Neural cell (in vitro differentiated cells): ENCODE measurements around the gene CYP4B1. TPM values are rescaled to one million over a fixed set of nuclear protein-coding genes. Genes with fewer than 3 reads are reported as not detected.

Experiments used
- H2AFZ ChIP-seq: fragments of 200-600, 300-800 bp; sonication (generic), shearing (Covaris generic); 2 replicates; pipeline ENCODE4 v1.6.0; 2014; ENCODE audit warnings: low read depth, mild to moderate bottlenecking, antibody characterized with exemption, low read length, moderate library complexity
- H3F3A ChIP-seq: fragments of 200-600 bp; shearing (Covaris generic); 2 replicates; pipeline ENCODE4 v1.6.1; 2016; ENCODE audit warnings: mild to moderate bottlenecking, moderate library complexity, mixed read lengths, antibody characterized with exemption, low read length; ENCODE audit not compliant: insufficient read depth, poor library complexity, severe bottlenecking
- H3K27ac ChIP-seq: fragments of 200-600, 300-800 bp; sonication (generic), shearing (Covaris generic); 2 replicates; pipeline ENCODE4 v1.5.1; 2014; ENCODE audit warnings: mild to moderate bottlenecking, low read length, moderate library complexity
- H3K27me3 ChIP-seq: fragments of 300-800, 200-600 bp; sonication (generic), shearing (Covaris generic); 2 replicates; pipeline ENCODE4 v1.6.0; 2014; ENCODE audit warnings: mild to moderate bottlenecking, low read depth, low read length, moderate library complexity; ENCODE audit not compliant: insufficient read depth
- H3K36me3 ChIP-seq: fragments of 300-800, 200-600 bp; sonication (generic), shearing (Covaris generic); 2 replicates; pipeline ENCODE4 v1.5.1; 2014; ENCODE audit warnings: mild to moderate bottlenecking, antibody characterized with exemption, low read length, moderate library complexity; ENCODE audit not compliant: insufficient read depth
- H3K4me2 ChIP-seq: fragments of 300-800, 200-600 bp; sonication (generic), shearing (Covaris generic); 2 replicates; pipeline ENCODE4 v1.6.0; 2014; ENCODE audit warnings: mild to moderate bottlenecking, low read length
- H3K4me3 ChIP-seq: fragments of 300-800, 200-600 bp; sonication (generic), shearing (Covaris generic); 2 replicates; pipeline ENCODE4 v1.5.1; 2014; ENCODE audit warnings: mild to moderate bottlenecking, low read length, moderate library complexity
- H3K79me2 ChIP-seq: fragments of 200-600 bp; shearing (Covaris generic); replicated peaks from 2 replicates; pipeline ENCODE4 v1.6.0; 2014; ENCODE audit warnings: mild to moderate bottlenecking, low read length, moderate library complexity; ENCODE audit not compliant: insufficient read depth
- H3K9ac ChIP-seq: fragments of 300-800, 200-600 bp; sonication (generic), shearing (Covaris generic); 2 replicates; pipeline ENCODE4 v1.6.1; 2016; ENCODE audit warnings: mild to moderate bottlenecking, low read length, mixed read lengths
- H3K9me2 ChIP-seq: fragments of 200-600 bp; shearing (Covaris generic); 2 replicates; pipeline ENCODE4 v1.6.1; 2016; ENCODE audit warnings: mild to moderate bottlenecking, low read length, mixed read lengths; ENCODE audit not compliant: insufficient read depth
- H3K9me3 ChIP-seq: fragments of 200-600, 300-800 bp; sonication (generic), shearing (Covaris generic); 2 replicates; pipeline ENCODE4 v1.6.1; 2016; ENCODE audit warnings: mild to moderate bottlenecking, mixed run types, low read length, moderate library complexity, mixed read lengths
- H4K20me1 ChIP-seq: fragments of 200-600 bp; shearing (Covaris generic); 2 replicates; pipeline ENCODE4 v1.6.1; 2016; ENCODE audit warnings: mild to moderate bottlenecking, mixed run types; ENCODE audit not compliant: insufficient read depth
- CTCF ChIP-seq: fragments of 450-650 bp; IDR thresholded peaks from 2 replicates; pipeline ENCODE4 v1.5.1; 2014; ENCODE audit warnings: antibody characterized with exemption, mild to moderate bottlenecking, moderate library complexity; ENCODE audit not compliant: poor library complexity, severe bottlenecking
- EP300 ChIP-seq: fragments of 450-650 bp; conservative IDR thresholded peaks from 2 replicates; pipeline ENCODE4 v1.6.1; 2014; ENCODE audit warnings: antibody characterized with exemption, mild to moderate bottlenecking, moderate library complexity; ENCODE audit not compliant: poor library complexity, severe bottlenecking
- EZH2 ChIP-seq: fragments of 200-600, 300-800 bp; shearing (Covaris generic), sonication (generic); IDR thresholded peaks from 2 replicates; pipeline ENCODE4 v1.6.1; 2014; ENCODE audit warnings: antibody characterized with exemption, low read length, borderline replicate concordance, mild to moderate bottlenecking; ENCODE audit not compliant: insufficient read depth, poor library complexity, severe bottlenecking
- MXI1 ChIP-seq: fragments of 450-650 bp; conservative IDR thresholded peaks from 2 replicates; pipeline ENCODE4 v1.6.1; 2014; ENCODE audit warnings: antibody characterized with exemption, mild to moderate bottlenecking; ENCODE audit not compliant: poor library complexity, severe bottlenecking
- POLR2AphosphoS5 ChIP-seq: IDR thresholded peaks from 2 replicates; pipeline ENCODE4 v1.6.1; 2012
- RAD21 ChIP-seq: fragments of 450-650 bp; conservative IDR thresholded peaks from 2 replicates; pipeline ENCODE4 v1.6.1; 2014; ENCODE audit warnings: antibody characterized with exemption, mild to moderate bottlenecking, moderate library complexity
- REST ChIP-seq: IDR thresholded peaks from 2 replicates; pipeline ENCODE4 v1.6.1; 2012; ENCODE audit warnings: borderline replicate concordance
- SMC3 ChIP-seq: fragments of 450-650 bp; conservative IDR thresholded peaks from 2 replicates; pipeline ENCODE4 v1.6.1; 2014; ENCODE audit warnings: antibody characterized with exemption, mild to moderate bottlenecking, moderate library complexity; ENCODE audit not compliant: poor library complexity
- TAF1 ChIP-seq: IDR thresholded peaks from 2 replicates; pipeline ENCODE4 v1.6.1; 2012; ENCODE audit warnings: low read depth
- polyA plus RNA-seq: library from polyadenylated mRNA; depleted of rRNA; stranded (reverse); fragments of >200 nt; gene quantifications from 2 replicates; pipeline ENCODE4 v1.2.3, GENCODE V29; 2014

Gene CYP4B1
- polyA plus RNA-seq, 1 donor from 2014 or later, result not detected

GRCh38 chr1:46819335-46819734 lies 20.5 kb downstream of the CYP4B1 start:
- no peak for TF ChIP-seq TAF1
- no peak for TF ChIP-seq CTCF
- no peak for TF ChIP-seq EZH2
- TF ChIP-seq MXI1, result no peak
- no peak for TF ChIP-seq SMC3
- TF ChIP-seq EP300, result no peak
- no peak for TF ChIP-seq POLR2AphosphoS5
- no peak for TF ChIP-seq RAD21
- TF ChIP-seq REST, result no peak
- Histone ChIP-seq H2AFZ (no peak overlapping the region), H3K9ac (no peak overlapping the region), H4K20me1 (no peaks in the 10 kb centered on the region), H3K36me3 (no peaks in the 10 kb centered on the region), H3K79me2 (no peaks in the 10 kb centered on the region), H3K27me3 (no peaks in the 10 kb centered on the region), H3K27ac (no peak overlapping the region), H3K9me3 (no peaks in the 10 kb centered on the region), H3K9me2 (no peaks in the 10 kb centered on the region), H3K4me2 (no peak overlapping the region), H3F3A (no peaks in the 10 kb centered on the region), H3K4me3 (no peak overlapping the region)

GRCh38 chr1:46820076-46820475 lies 21.2 kb downstream of the CYP4B1 start:
- Histone ChIP-seq H2AFZ (no peak overlapping the region), H3F3A (no peaks in the 10 kb centered on the region), H3K79me2 (no peaks in the 10 kb centered on the region)

More at GRCh38 chr1:46820076-46820475, 21.2 kb downstream of the CYP4B1 start:
- no peak overlapping the region for H3K4me2 ChIP-seq
- H3K27me3 ChIP-seq, result no peaks in the 10 kb centered on the region
- H3K9ac ChIP-seq, result no peak overlapping the region
- no peak overlapping the region for H3K4me3 ChIP-seq
- H3K9me2 ChIP-seq, result no peaks in the 10 kb centered on the region
- H4K20me1 ChIP-seq, result no peaks in the 10 kb centered on the region
- TF ChIP-seq RAD21 (no peak), MXI1 (no peak), CTCF (no peak), REST (no peak), EP300 (no peak), POLR2AphosphoS5 (no peak), EZH2 (no peak), TAF1 (no peak), SMC3 (no peak)
- H3K27ac ChIP-seq, result no peak overlapping the region
- no peaks in the 10 kb centered on the region for H3K9me3 ChIP-seq
- no peaks in the 10 kb centered on the region for H3K36me3 ChIP-seq
